Activated CD4-positive, CD25-positive, alpha-beta regulatory T cell treated with anti-CD3 and anti-CD28 coated beads, Interleukin-2, amount 50 U/mL, for 16 hours (primary cell): ENCODE measurements around the gene USP30.

Experiments used
- DNase-seq: peaks from one replicate; pipeline ENCODE4 v3.0.0-alpha.2; 2020; ENCODE audit warnings: low read depth, low spot score

The USP30 gene

GRCh38 chr12:109097435-109098182, 45.2 kb downstream of the USP30 start, which contains the start of gene UNG:
Gene UNG (plus strand): TSS chr12:109097597. CDS start chr12:109097680, 83 bp downstream.
- peak; percentile 96 for DNase-seq

- DNase-seq: no peak
These were observed 45.8 kb downstream of the USP30 start for GRCh38 chr12:109098183-109098604.

GRCh38 chr12:109098651-109099050, 46.3 kb downstream of the USP30 start:
- no peak for DNase-seq

- DNase-seq: no peak
These were observed 47.1 kb downstream of the USP30 start for GRCh38 chr12:109099431-109100020.

GRCh38 chr12:109100741-109101140, 48.4 kb downstream of the USP30 start:
- no peak for DNase-seq

- DNase-seq: no peak
These were observed 50.1 kb downstream of the USP30 start for GRCh38 chr12:109102491-109102890.

- DNase-seq: no peak
These were observed 52.8 kb downstream of the USP30 start for GRCh38 chr12:109105176-109105575.

- no peak for DNase-seq
These were observed 57.5 kb downstream of the USP30 start for GRCh38 chr12:109109746-109110350.

- DNase-seq: peak; percentile 25
These were observed 58.7 kb downstream of the USP30 start for GRCh38 chr12:109110988-109111495.

GRCh38 chr12:109112720-109113465, 60.5 kb downstream of the USP30 start:
- DNase-seq: no peak

- DNase-seq: no peak
These were observed 61.4 kb downstream of the USP30 start for GRCh38 chr12:109113661-109114321.

- DNase-seq: no peak
These were observed 62.3 kb downstream of the USP30 start for GRCh38 chr12:109114644-109115043.

GRCh38 chr12:109115404-109115757, 63.0 kb downstream of the USP30 start:
- DNase-seq: no peak

GRCh38 chr12:109115758-109116610, 63.6 kb downstream of the USP30 start, which contains the start of gene ACACB:
Gene ACACB (plus strand): TSS chr12:109116587. CDS start chr12:109139406, 22,819 bp downstream.
- DNase-seq: no peak

GRCh38 chr12:109116611-109116949, 64.2 kb downstream of the USP30 start:
- DNase-seq: no peak

GRCh38 chr12:109120095-109120494, 67.7 kb downstream of the USP30 start:
- no peak for DNase-seq

- no peak for DNase-seq
These were observed 68.2 kb downstream of the USP30 start for GRCh38 chr12:109120557-109120956.

- DNase-seq: no peak
These were observed 69.0 kb downstream of the USP30 start for GRCh38 chr12:109121346-109121880.

- DNase-seq: no peak
These were observed 72.7 kb downstream of the USP30 start for GRCh38 chr12:109124878-109125648.
